ENCODE measurements around the gene ARMC2. TPM values are rescaled to one million over a fixed set of nuclear protein-coding genes. Genes with fewer than 3 reads are reported as not detected.

ARMC2 gene
- total and polyA plus RNA-seq, 2 of the 8 experiments (the other 6 are each of a cell fraction or from before 2014, with no cell fraction given): 1.6 to 4.4 TPM

GRCh38 chr6:109009236-109009961 lies 161.2 kb downstream of the ARMC2 start (continued):
- TF ChIP-seq PHF8 (conservative IDR thresholded peaks at IDR 0.05; ENCODE audit: low read depth, low read length) (peak; percentile 76; the same call in 1 of the 2 replicates), POU5F1 (IDR thresholded peaks at IDR 0.05; ENCODE audit: low read depth, low read length) (no peak), TEAD4 (IDR thresholded peaks at IDR 0.05; ENCODE audit: low read depth, low read length) (no peak), GABPA (IDR thresholded peaks at IDR 0.05; ENCODE audit: borderline replicate concordance, insufficient read depth, low read length) (no peak), EZH2 (IDR thresholded peaks at IDR 0.05; ENCODE audit: low read depth, low read length, severe bottlenecking) (no peak), MAX (IDR thresholded peaks at IDR 0.05) (no peak; the same call in 1 of the 2 replicates), CTBP2 (IDR thresholded peaks at IDR 0.05; ENCODE audit: borderline replicate concordance, insufficient read depth, insufficient read length, low read length) (no peak), TAF1 (IDR thresholded peaks at IDR 0.05; ENCODE audit: low read depth, low read length) (peak; percentile 79; the same call in 1 of the 2 replicates), USF2 (IDR thresholded peaks at IDR 0.05; ENCODE audit: low read length) (no peak), SAP30 (IDR thresholded peaks at IDR 0.05; ENCODE audit: insufficient read depth, insufficient replicate concordance, low read length) (no peak), BACH1 (IDR thresholded peaks at IDR 0.05; ENCODE audit: low read length) (no peak), SRF (IDR thresholded peaks at IDR 0.05; ENCODE audit: low read depth, low read length) (no peak), JUN (IDR thresholded peaks at IDR 0.05; ENCODE audit: low read depth, low read length) (no peak), KDM5A (IDR thresholded peaks at IDR 0.05; ENCODE audit: low read length) (no peak), RBBP5 (IDR thresholded peaks at IDR 0.05; ENCODE audit: borderline replicate concordance, low read depth, low read length) (peak; percentile 95; the same call in 1 of the 2 replicates), HDAC2 (IDR thresholded peaks at IDR 0.05; ENCODE audit: borderline replicate concordance in 1 of 2, low read depth in 2 of 2, low read length in 2 of 2) (0 out of 4 replicates have a peak, but pooled peaks of 1 of the 2 experiments have one; percentile 32), FOSL1 (IDR thresholded peaks at IDR 0.05; ENCODE audit: insufficient read depth, low read depth, low read length) (no peak), SP2 (IDR thresholded peaks at IDR 0.05; ENCODE audit: low read length) (peak; percentile 30; the same call in 1 of the 2 replicates), NANOG (IDR thresholded peaks at IDR 0.05; ENCODE audit: insufficient read depth, low read depth, low read length, poor library complexity, severe bottlenecking) (no peak), E2F6 (IDR thresholded peaks at IDR 0.05) (peak; percentile 16; the same call in 1 of the 2 replicates), SUZ12 (IDR thresholded peaks at IDR 0.05; ENCODE audit: low read length) (no peak)

Data from H1 (cell line).